K562 (cell line): Measurements from ENCODE around the gene TMEM222. TPM values are rescaled to one million over a fixed set of nuclear protein-coding genes. Genes with fewer than 3 reads are reported as not detected.

Experiments
- CHCHD3 ChIP-seq: fragments of 250-450 bp; sonication (Bioruptor Pico); IDR thresholded peaks from 2 replicates; pipeline ENCODE4 v2.1.2; 2022; ENCODE audit warnings: mild to moderate bottlenecking
- E2F3 ChIP-seq: fragments of 250-450 bp; sonication (Bioruptor Pico); IDR thresholded peaks from 2 replicates; pipeline ENCODE4 v1.4.0; 2020; ENCODE audit warnings: mild to moderate bottlenecking
- ELF4 ChIP-seq: fragments of 450-650 bp; formaldehyde crosslinking; IDR thresholded peaks from 2 replicates; pipeline ENCODE4 v1.4.0; 2022; ENCODE audit warnings: missing genetic modification characterization
- EP300 ChIP-seq: IDR thresholded peaks from 2 replicates; pipeline ENCODE4 v1.6.1; 2012; ENCODE audit warnings: low read length, improper control_type of control experiment
- HDGF ChIP-seq: fragments of 450-650 bp; IDR thresholded peaks from 2 replicates; pipeline ENCODE4 v1.6.1; 2016
- ILF3 ChIP-seq: fragments of 450-650 bp; IDR thresholded peaks from 2 replicates; pipeline ENCODE4 v1.6.1; 2018; ENCODE audit warnings: antibody characterized with exemption, mild to moderate bottlenecking, moderate library complexity, borderline replicate concordance
- KAT8 ChIP-seq: fragments of 450-650 bp; IDR thresholded peaks from 2 replicates; pipeline ENCODE4 v1.6.1; 2016; ENCODE audit warnings: low read depth, mild to moderate bottlenecking
- KDM5B ChIP-seq: fragments of 200-600 bp; sonication (generic); IDR thresholded peaks from 2 replicates; pipeline ENCODE4 v1.6.1; 2012; ENCODE audit warnings: low read depth, mild to moderate bottlenecking, moderate library complexity, low read length, control low read depth, inconsistent platforms; ENCODE audit not compliant: insufficient replicate concordance
- POU5F1 ChIP-seq: fragments of 150-350 bp; IDR thresholded peaks from 2 replicates; pipeline ENCODE4 v1.6.1; 2014; ENCODE audit warnings: borderline replicate concordance, low read length, low read depth, mild to moderate bottlenecking; ENCODE audit not compliant: partially characterized antibody
- SIRT6 ChIP-seq: IDR thresholded peaks from one replicate; pipeline ENCODE4 v1.6.1; 2012; ENCODE audit warnings: low read depth, mild to moderate bottlenecking, control low read depth, inconsistent platforms, low read length, moderate library complexity
- ZFP30 ChIP-seq: fragments of 250-450 bp; sonication (Bioruptor Pico); IDR thresholded peaks from 2 replicates; pipeline ENCODE4 v1.8.0; 2022; ENCODE audit warnings: moderate library complexity, mild to moderate bottlenecking, inconsistent platforms, borderline replicate concordance
- ZNF140 ChIP-seq: fragments of 250-450 bp; sonication (Bioruptor Pico); IDR thresholded peaks from 2 replicates; pipeline ENCODE4 v1.8.0; 2021; ENCODE audit warnings: moderate library complexity, mild to moderate bottlenecking, inconsistent platforms
- ZNF23 ChIP-seq: fragments of 250-450 bp; sonication (Bioruptor Pico); IDR thresholded peaks from 2 replicates; pipeline ENCODE4 v1.4.0; 2020; ENCODE audit warnings: mild to moderate bottlenecking
- ZNF253 ChIP-seq: fragments of 250-450 bp; sonication (Bioruptor Pico); conservative IDR thresholded peaks from 2 replicates; pipeline ENCODE4 v1.6.1; 2021; ENCODE audit warnings: mild to moderate bottlenecking
- ZNF274 ChIP-seq: IDR thresholded peaks from 2 replicates; pipeline ENCODE4 v1.6.1; 2011; ENCODE audit warnings: low read depth, mild to moderate bottlenecking, low read length, moderate library complexity, borderline replicate concordance
- polyA plus RNA-seq, 8 experiments: library from polyadenylated mRNA; depleted of rRNA in 4 of 8; stranded (reverse) in 5 of 8; unstranded in 3 of 8; fragments of >200 nt; fragmentation: Nextera tagmentation in 2 of 8; fragmentation: Illumina TruSeq in 1 of 8; extraction: Ambion mirVana in 2 of 8; extraction: Trizol in 1 of 8; gene quantifications; 2 replicates each; pipeline versions ENCODE4 v1.2.1 to v1.2.3, GENCODE V29; 2011 to 2014; ENCODE audit warnings: inconsistent platforms in 1 of 8, missing spikeins in 1 of 8
- total RNA-seq, 7 experiments: library from RNA; depleted of rRNA in 6 of 7; stranded (reverse); fragments of >200 nt in 6 of 7; fragmentation: Illumina TruSeq in 2 of 7; extraction: Trizol in 2 of 7; gene quantifications; 2 replicates each; pipeline versions ENCODE4 v1.2.1 to v1.2.3, GENCODE V29; 2011 to 2021; ENCODE audit warnings: low replicate concordance in 1 of 7
- TF ChIP-seq, protein P1 (sequence below): fragments of 250-450 bp; sonication (Bioruptor Pico); IDR thresholded peaks from 2 replicates; pipeline ENCODE4 v1.8.0; 2021; ENCODE audit warnings: moderate library complexity, mild to moderate bottlenecking, inconsistent platforms
- TF ChIP-seq, protein P2 (sequence below): sonication (generic); formaldehyde crosslinking; IDR thresholded peaks from 2 replicates; pipeline ENCODE4 v1.8.0; 2023; ENCODE audit warnings: mild to moderate bottlenecking, missing genetic modification reagents
- TF ChIP-seq, protein P3 (sequence below): fragments of 250-450 bp; sonication (Bioruptor Pico); IDR thresholded peaks from 2 replicates; pipeline ENCODE4 v1.5.0; 2021
- TF ChIP-seq, protein P4 (sequence below): sonication (generic); formaldehyde crosslinking; IDR thresholded peaks from 2 replicates; pipeline ENCODE4 v1.8.1; 2022; ENCODE audit warnings: missing genetic modification reagents
- TF ChIP-seq, protein P5 (sequence below): fragments of 250-450 bp; sonication (Bioruptor Pico); IDR thresholded peaks from 2 replicates; pipeline ENCODE4 v1.8.0; 2022; ENCODE audit warnings: inconsistent platforms, mild to moderate bottlenecking, moderate library complexity, borderline replicate concordance
- TF ChIP-seq, protein P6 (sequence below): sonication (generic); formaldehyde crosslinking; IDR thresholded peaks from 2 replicates; pipeline ENCODE4 v1.9.0; 2022; ENCODE audit warnings: mild to moderate bottlenecking, missing genetic modification reagents
- TF ChIP-seq, protein P7 (sequence below): sonication (generic); formaldehyde crosslinking; IDR thresholded peaks from 2 replicates; pipeline ENCODE4 v1.8.1; 2023; ENCODE audit warnings: mild to moderate bottlenecking, missing genetic modification reagents

Gene TMEM222
- total and polyA plus RNA-seq, 9 of the 15 experiments (the other 6 are each of a cell fraction or from before 2014, with no cell fraction given), result 6.9 to 48.0 (median 32.8) TPM

DNA sequence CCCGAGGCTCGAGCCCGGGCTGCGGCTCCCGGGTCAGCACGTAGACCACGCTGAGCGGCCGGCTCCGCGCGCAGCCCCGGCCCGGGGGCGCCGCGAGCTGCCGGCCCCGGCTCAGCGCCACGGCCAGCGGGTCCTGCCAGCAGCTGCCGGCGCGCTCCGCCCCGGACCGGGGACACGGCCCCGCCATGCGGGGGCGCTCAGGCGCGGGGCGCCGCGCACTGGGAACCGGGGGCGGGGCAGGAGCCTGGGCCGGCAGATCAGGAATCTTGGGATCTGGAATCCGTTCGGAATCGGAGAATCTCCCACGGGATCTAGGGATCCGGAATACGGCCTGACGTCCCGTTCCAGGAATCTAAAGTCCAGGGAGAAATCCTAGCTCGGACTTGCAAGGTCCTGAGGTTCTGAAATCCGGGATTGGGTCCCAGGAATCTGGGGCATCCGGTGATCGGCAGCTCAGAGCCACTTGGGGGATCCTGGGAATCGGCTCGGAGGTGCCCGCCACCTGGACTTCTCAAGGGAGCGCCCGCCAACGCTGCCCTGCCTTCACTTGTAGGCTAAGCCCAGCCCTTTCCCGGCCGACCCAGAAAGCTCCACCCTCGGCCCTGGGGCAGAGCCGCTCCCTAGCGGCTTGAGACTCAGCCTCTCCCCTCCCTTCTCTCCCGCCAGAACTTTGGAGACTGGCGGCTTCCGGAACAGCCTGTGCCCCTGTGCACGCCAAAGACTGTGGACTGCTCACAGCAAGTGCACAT, 44.6 kb downstream of the TMEM222 start, which contains the start of gene MAP3K6 (continued):
- TF ChIP-seq CHCHD3 (CRISPR knock-in tag), result no peak
- no peak for TF ChIP-seq ILF3
- TF ChIP-seq ZNF140 (CRISPR knock-in tag), result no peak
- TF ChIP-seq, protein P1, sequence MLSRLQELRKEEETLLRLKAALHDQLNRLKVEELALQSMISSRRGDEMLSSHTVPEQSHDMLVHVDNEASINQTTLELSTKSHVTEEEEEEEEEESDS (CRISPR knock-in tag), result no peak
- TF ChIP-seq KDM5B, result peak; percentile 85
- TF ChIP-seq, protein P2, sequence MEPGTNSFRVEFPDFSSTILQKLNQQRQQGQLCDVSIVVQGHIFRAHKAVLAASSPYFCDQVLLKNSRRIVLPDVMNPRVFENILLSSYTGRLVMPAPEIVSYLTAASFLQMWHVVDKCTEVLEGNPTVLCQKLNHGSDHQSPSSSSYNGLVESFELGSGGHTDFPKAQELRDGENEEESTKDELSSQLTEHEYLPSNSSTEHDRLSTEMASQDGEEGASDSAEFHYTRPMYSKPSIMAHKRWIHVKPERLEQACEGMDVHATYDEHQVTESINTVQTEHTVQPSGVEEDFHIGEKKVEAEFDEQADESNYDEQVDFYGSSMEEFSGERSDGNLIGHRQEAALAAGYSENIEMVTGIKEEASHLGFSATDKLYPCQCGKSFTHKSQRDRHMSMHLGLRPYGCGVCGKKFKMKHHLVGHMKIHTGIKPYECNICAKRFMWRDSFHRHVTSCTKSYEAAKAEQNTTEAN (CRISPR knock-in tag), result no peak
- TF ChIP-seq, protein P3, sequence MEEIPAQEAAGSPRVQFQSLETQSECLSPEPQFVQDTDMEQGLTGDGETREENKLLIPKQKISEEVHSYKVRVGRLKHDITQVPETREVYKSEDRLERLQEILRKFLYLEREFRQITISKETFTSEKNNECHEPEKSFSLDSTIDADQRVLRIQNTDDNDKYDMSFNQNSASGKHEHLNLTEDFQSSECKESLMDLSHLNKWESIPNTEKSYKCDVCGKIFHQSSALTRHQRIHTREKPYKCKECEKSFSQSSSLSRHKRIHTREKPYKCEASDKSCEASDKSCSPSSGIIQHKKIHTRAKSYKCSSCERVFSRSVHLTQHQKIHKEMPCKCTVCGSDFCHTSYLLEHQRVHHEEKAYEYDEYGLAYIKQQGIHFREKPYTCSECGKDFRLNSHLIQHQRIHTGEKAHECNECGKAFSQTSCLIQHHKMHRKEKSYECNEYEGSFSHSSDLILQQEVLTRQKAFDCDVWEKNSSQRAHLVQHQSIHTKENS (CRISPR knock-in tag), result no peak
- TF ChIP-seq HDGF, result no peak
- no peak for TF ChIP-seq SIRT6
- no peak for TF ChIP-seq ZNF274
- no peak for TF ChIP-seq KAT8
- TF ChIP-seq POU5F1, result no peak
- no peak for TF ChIP-seq ZFP30 (CRISPR knock-in tag)
- TF ChIP-seq ZNF23 (CRISPR knock-in tag), result no peak
- no peak for TF ChIP-seq ZNF253 (CRISPR knock-in tag)
- TF ChIP-seq ELF4 (CRISPR knock-in tag), result no peak
- TF ChIP-seq E2F3 (CRISPR knock-in tag), result peak; percentile 80
- no peak for TF ChIP-seq EP300
- TF ChIP-seq, protein P4, sequence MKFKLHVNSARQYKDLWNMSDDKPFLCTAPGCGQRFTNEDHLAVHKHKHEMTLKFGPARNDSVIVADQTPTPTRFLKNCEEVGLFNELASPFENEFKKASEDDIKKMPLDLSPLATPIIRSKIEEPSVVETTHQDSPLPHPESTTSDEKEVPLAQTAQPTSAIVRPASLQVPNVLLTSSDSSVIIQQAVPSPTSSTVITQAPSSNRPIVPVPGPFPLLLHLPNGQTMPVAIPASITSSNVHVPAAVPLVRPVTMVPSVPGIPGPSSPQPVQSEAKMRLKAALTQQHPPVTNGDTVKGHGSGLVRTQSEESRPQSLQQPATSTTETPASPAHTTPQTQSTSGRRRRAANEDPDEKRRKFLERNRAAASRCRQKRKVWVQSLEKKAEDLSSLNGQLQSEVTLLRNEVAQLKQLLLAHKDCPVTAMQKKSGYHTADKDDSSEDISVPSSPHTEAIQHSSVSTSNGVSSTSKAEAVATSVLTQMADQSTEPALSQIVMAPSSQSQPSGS (CRISPR knock-in tag), result no peak
- TF ChIP-seq, protein P5, sequence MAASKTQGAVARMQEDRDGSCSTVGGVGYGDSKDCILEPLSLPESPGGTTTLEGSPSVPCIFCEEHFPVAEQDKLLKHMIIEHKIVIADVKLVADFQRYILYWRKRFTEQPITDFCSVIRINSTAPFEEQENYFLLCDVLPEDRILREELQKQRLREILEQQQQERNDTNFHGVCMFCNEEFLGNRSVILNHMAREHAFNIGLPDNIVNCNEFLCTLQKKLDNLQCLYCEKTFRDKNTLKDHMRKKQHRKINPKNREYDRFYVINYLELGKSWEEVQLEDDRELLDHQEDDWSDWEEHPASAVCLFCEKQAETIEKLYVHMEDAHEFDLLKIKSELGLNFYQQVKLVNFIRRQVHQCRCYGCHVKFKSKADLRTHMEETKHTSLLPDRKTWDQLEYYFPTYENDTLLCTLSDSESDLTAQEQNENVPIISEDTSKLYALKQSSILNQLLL (CRISPR knock-in tag), result no peak
- TF ChIP-seq, protein P6, sequence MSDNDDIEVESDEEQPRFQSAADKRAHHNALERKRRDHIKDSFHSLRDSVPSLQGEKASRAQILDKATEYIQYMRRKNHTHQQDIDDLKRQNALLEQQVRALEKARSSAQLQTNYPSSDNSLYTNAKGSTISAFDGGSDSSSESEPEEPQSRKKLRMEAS (CRISPR knock-in tag), result peak; percentile 48
- TF ChIP-seq, protein P7, sequence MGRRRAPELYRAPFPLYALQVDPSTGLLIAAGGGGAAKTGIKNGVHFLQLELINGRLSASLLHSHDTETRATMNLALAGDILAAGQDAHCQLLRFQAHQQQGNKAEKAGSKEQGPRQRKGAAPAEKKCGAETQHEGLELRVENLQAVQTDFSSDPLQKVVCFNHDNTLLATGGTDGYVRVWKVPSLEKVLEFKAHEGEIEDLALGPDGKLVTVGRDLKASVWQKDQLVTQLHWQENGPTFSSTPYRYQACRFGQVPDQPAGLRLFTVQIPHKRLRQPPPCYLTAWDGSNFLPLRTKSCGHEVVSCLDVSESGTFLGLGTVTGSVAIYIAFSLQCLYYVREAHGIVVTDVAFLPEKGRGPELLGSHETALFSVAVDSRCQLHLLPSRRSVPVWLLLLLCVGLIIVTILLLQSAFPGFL, result peak; percentile 72; the same call in 1 of the 2 replicates
